ENCODE data around the gene OR2T10.
"Not testable (repeated sequence)": the region's sequence is repeated elsewhere in the genome, so short reads cannot be mapped to it uniquely, and the experiment has no call there.

The OR2T10 gene

GRCh38 chr1:248597589-248597988 is at the start of gene OR2T10:
Gene OR2T10, minus strand, starts transcription at chr1:248597700. Its CDS starts 3,932 bp downstream, at chr1:248593768.
- no peaks in the 10 kb centered on the region for H3K79me2 ChIP-seq (ENCODE audit: insufficient read depth, low read depth)
- peaks cover 10% of the 10 kb centered on the region for H3K4me1 ChIP-seq (ENCODE audit: low read depth, poor library complexity, severe bottlenecking)
- H3K27me3 ChIP-seq (ENCODE audit: insufficient read depth, low read depth), result no peaks in the 10 kb centered on the region
- H3K36me3 ChIP-seq (ENCODE audit: insufficient read depth), result no peaks in the 10 kb centered on the region
- no peak within 1 kb of the TSS for H3K9ac ChIP-seq
- H3K27ac ChIP-seq, result no peak within 1 kb of the TSS
- no peak within 1 kb of the TSS for H3K4me2 ChIP-seq
- peak within 1 kb of the TSS; percentile 34 for H2AFZ ChIP-seq (ENCODE audit: low read depth)
- H3K4me3 ChIP-seq (IDR thresholded peaks at IDR 0.05; ENCODE audit: insufficient read depth, low read depth, low read length), result no peak within 1 kb of the TSS
- no peak for TF ChIP-seq CTCF (conservative IDR thresholded peaks at IDR 0.05; ENCODE audit: low read depth, low read length)
- H4K20me1 ChIP-seq (ENCODE audit: insufficient read depth), result no peaks in the 10 kb centered on the region

GRCh38 chr1:248645178-248645577 is 47.7 kb upstream of the OR2T10 start, which contains the start of gene OR2T35:
Gene OR2T35, minus strand, starts transcription at chr1:248645278. Its CDS starts 6,020 bp downstream, at chr1:248639258.
- not testable (repeated sequence) for H3K27me3 ChIP-seq (ENCODE audit: insufficient read depth, low read depth); H4K20me1 ChIP-seq (ENCODE audit: insufficient read depth); H3K4me3 ChIP-seq (IDR thresholded peaks at IDR 0.05; ENCODE audit: insufficient read depth, low read depth, low read length); H3K79me2 ChIP-seq (ENCODE audit: insufficient read depth, low read depth); H3K9ac ChIP-seq; H3K36me3 ChIP-seq (ENCODE audit: insufficient read depth); H2AFZ ChIP-seq (ENCODE audit: low read depth); H3K27ac ChIP-seq; H3K4me2 ChIP-seq; H3K4me1 ChIP-seq (ENCODE audit: low read depth, poor library complexity, severe bottlenecking)

GRCh38 chr1:248642971-248643651 is 45.6 kb upstream of the OR2T10 start:
- not testable (repeated sequence) for H3K27me3 ChIP-seq (ENCODE audit: insufficient read depth, low read depth); H2AFZ ChIP-seq (ENCODE audit: low read depth); H3K27ac ChIP-seq; H3K36me3 ChIP-seq (ENCODE audit: insufficient read depth); H3K79me2 ChIP-seq (ENCODE audit: insufficient read depth, low read depth); H3K4me3 ChIP-seq (IDR thresholded peaks at IDR 0.05; ENCODE audit: insufficient read depth, low read depth, low read length); H3K4me1 ChIP-seq (ENCODE audit: low read depth, poor library complexity, severe bottlenecking); H3K4me2 ChIP-seq; H3K9ac ChIP-seq; H4K20me1 ChIP-seq (ENCODE audit: insufficient read depth)

GRCh38 chr1:248641583-248641982 is 44.1 kb upstream of the OR2T10 start:
- not testable (repeated sequence) for H3K4me2 ChIP-seq; H3K4me1 ChIP-seq (ENCODE audit: low read depth, poor library complexity, severe bottlenecking); H3K27ac ChIP-seq

GRCh38 chr1:248640906-248641305 is 43.4 kb upstream of the OR2T10 start:
- not testable (repeated sequence) for H3K4me2 ChIP-seq; H3K27ac ChIP-seq; H3K27me3 ChIP-seq (ENCODE audit: insufficient read depth, low read depth); H3K79me2 ChIP-seq (ENCODE audit: insufficient read depth, low read depth); H3K4me1 ChIP-seq (ENCODE audit: low read depth, poor library complexity, severe bottlenecking); H3K4me3 ChIP-seq (IDR thresholded peaks at IDR 0.05; ENCODE audit: insufficient read depth, low read depth, low read length); H4K20me1 ChIP-seq (ENCODE audit: insufficient read depth); H3K36me3 ChIP-seq (ENCODE audit: insufficient read depth); H2AFZ ChIP-seq (ENCODE audit: low read depth); H3K9ac ChIP-seq

More at GRCh38 chr1:248641583-248641982, 44.1 kb upstream of the OR2T10 start:
- not testable (repeated sequence) for H4K20me1 ChIP-seq (ENCODE audit: insufficient read depth); H3K36me3 ChIP-seq (ENCODE audit: insufficient read depth); H3K9ac ChIP-seq; H3K79me2 ChIP-seq (ENCODE audit: insufficient read depth, low read depth); H3K27me3 ChIP-seq (ENCODE audit: insufficient read depth, low read depth); H3K4me3 ChIP-seq (IDR thresholded peaks at IDR 0.05; ENCODE audit: insufficient read depth, low read depth, low read length); H2AFZ ChIP-seq (ENCODE audit: low read depth)

GRCh38 chr1:248639652-248640051 is 42.2 kb upstream of the OR2T10 start:
- H3K4me2 ChIP-seq; H3K4me3 ChIP-seq (IDR thresholded peaks at IDR 0.05; ENCODE audit: insufficient read depth, low read depth, low read length); H3K27me3 ChIP-seq (ENCODE audit: insufficient read depth, low read depth); H3K4me1 ChIP-seq (ENCODE audit: low read depth, poor library complexity, severe bottlenecking); H3K27ac ChIP-seq; H2AFZ ChIP-seq (ENCODE audit: low read depth); H3K9ac ChIP-seq; H3K36me3 ChIP-seq (ENCODE audit: insufficient read depth); H3K79me2 ChIP-seq (ENCODE audit: insufficient read depth, low read depth); H4K20me1 ChIP-seq (ENCODE audit: insufficient read depth): not testable (repeated sequence)

- not testable (repeated sequence) for H3K4me3 ChIP-seq (IDR thresholded peaks at IDR 0.05; ENCODE audit: insufficient read depth, low read depth, low read length); H3K27me3 ChIP-seq (ENCODE audit: insufficient read depth, low read depth); H2AFZ ChIP-seq (ENCODE audit: low read depth); H4K20me1 ChIP-seq (ENCODE audit: insufficient read depth); H3K4me2 ChIP-seq; H3K36me3 ChIP-seq (ENCODE audit: insufficient read depth); H3K27ac ChIP-seq; H3K9ac ChIP-seq; H3K4me1 ChIP-seq (ENCODE audit: low read depth, poor library complexity, severe bottlenecking); H3K79me2 ChIP-seq (ENCODE audit: insufficient read depth, low read depth)
Measured at GRCh38 chr1:248636612-248637011, 39.1 kb upstream of the OR2T10 start.

GRCh38 chr1:248634991-248635390 is 37.5 kb upstream of the OR2T10 start, which contains the start of gene OR2T11:
Gene OR2T11, minus strand, starts transcription at chr1:248635091. Its CDS starts 7,963 bp downstream, at chr1:248627128.
- H3K4me2 ChIP-seq; H3K79me2 ChIP-seq (ENCODE audit: insufficient read depth, low read depth); H3K9ac ChIP-seq; H3K4me1 ChIP-seq (ENCODE audit: low read depth, poor library complexity, severe bottlenecking); H3K36me3 ChIP-seq (ENCODE audit: insufficient read depth); H4K20me1 ChIP-seq (ENCODE audit: insufficient read depth); H3K27ac ChIP-seq; H3K27me3 ChIP-seq (ENCODE audit: insufficient read depth, low read depth); H3K4me3 ChIP-seq (IDR thresholded peaks at IDR 0.05; ENCODE audit: insufficient read depth, low read depth, low read length); H2AFZ ChIP-seq (ENCODE audit: low read depth): not testable (repeated sequence)

All from KMS-11 (cell line).